ENCODE data around the gene PSG3.
"Not testable (repeated sequence)": the region's sequence is repeated elsewhere in the genome, so short reads cannot be mapped to it uniquely, and the experiment has no call there.

PSG3 gene

DNA sequence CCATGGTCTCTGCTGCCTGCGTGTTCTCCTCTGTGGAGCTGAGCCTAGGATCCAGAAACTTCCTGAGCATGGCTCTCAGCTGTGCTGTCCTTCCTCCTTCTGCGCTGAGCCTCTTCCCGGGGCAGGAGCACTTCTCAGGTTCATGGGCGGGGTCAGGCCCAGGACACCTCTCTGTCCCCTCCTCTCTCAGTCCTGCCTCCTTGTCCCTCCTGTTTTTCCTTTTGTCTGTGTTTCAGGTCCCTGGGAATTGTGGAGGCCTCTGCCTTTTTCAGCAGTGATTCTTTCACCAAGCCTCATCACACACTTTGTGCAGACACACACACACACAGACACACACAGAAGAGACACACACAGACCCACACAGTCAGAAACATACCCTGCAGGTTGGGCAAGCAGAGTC is at the start of gene PSG3:
PSG3 (minus strand) TSS at position 101 of the 400 bp plus-strand sequence; CDS start at position 4, 97 bp downstream.
- not testable (repeated sequence) for DNase-seq

GRCh38 chr19:42788766-42789165 is 48.5 kb upstream of the PSG3 start:
- DNase-seq = not testable (repeated sequence)

GRCh38 chr19:42787766-42788165 is 47.5 kb upstream of the PSG3 start:
- DNase-seq = not testable (repeated sequence)

DNA sequence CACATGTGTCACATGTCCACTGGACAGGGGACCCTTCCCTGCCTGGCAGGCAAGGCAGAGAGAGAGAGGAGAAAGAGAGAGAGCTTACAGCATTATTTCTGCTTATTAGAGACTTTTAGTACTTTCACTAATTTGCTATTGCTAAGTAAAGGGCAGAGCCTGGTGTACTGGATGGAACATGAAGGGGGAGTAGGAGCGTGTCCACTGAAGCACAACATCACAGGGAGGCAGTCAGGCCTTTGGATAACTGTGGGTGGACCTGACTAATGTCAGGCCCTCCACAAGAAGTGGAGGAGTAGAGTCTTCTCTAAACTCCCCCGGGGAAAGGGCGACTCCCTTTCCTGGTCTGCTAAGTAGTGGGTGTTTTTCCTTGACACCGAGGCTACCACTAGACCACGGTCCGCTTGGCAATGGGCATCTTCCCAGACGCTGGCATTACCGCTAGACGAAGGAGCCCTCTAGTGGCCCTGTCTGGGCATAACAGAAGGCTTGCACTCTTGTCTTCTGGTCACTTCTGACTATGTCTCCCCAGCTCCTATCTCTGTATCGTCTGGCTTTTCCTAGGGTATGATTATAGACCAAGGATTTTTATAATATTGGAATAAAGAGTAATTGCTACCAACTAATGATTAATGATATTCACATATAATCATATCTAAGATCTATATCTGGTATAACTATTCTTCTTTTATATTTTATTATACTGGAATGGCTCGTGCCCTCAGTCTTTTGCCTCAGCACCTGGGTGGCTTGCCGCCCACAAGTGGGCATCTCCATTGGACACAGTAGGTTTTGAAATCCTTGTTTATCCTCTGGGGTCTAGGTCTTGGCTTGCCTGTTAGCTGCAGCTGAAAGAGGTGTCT is 36.7 kb upstream of the PSG3 start:
- peak; percentile 56 to 64 for DNase-seq

DNA sequence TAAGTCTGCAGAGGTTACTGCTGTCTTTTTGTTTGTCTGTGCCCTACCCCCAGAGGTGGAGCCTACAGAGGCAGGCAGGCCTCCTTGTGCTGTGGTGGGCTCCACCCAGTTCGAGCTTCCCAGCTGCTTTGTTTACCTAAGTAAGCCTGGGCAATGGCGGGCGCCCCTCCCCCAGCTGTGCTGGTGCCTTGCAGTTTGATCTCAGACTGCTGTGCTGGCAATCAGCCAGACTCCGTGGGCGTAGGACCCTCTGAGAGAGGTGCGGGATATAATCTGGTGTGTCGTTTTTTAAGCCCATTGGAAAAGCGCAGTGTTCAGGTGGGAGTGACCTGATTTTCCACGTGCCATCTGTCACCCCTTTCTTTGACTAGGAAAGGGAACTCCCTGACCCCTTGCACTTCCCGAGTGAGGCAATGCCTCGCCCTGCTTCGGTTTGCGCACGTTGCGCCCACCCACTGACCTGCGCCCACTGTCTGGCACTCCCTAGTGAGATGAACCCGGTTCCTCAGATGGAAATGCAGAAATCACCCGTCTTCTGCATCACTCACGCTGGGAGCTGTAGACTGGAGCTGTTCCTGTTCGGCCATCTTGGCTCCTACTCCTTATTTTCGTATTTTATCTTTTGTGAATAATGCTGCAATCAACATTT is 34.4 kb upstream of the PSG3 start:
- not testable (repeated sequence) for DNase-seq

GRCh38 chr19:42767319-42767718 is 27.0 kb upstream of the PSG3 start:
- peak in 1 of 2 experiments; percentile 8 for DNase-seq

DNA sequence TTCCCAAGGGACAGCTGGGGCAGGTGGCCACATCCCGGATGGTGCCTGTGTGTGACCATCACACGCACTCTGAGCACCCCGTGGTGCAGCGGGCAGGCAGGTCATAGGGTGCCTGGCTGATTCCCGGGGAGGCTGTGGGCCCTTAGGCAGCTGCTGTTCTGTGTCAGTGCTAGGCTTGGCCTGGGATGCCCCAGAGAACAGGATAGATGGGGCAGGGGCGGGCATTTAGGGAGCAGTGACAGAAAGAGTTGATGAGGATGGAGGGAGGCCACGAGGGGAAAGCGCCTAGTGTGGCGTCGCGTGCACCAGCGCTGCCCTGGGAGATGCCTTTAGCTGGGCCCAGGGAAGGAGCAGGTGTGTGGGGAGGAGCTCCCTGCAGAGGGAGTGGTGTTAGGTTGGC is 26.6 kb upstream of the PSG3 start:
- not testable (repeated sequence) for DNase-seq

DNA sequence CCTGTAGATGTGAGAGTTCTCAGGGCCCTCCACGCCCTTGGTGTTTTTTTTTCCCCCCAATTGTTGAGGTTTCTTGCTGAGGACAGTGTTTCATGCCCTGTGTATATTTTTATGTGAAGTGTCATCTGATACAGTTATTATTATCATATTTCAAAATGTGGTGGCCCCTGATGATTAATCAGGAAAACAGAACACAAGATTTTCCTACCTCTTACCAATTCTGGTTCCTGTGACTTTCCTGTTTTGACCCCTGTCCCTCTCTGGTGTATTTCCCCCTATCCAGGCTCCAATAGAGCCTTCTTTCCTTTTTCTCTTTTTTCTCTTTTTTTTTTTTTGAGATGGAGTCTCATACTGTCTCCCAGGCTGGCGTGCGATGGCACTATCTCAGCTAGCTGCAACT is 24.6 kb upstream of the PSG3 start:
- no peak for DNase-seq

GRCh38 chr19:42762789-42763188 is 22.5 kb upstream of the PSG3 start:
- DNase-seq = no peak

GRCh38 chr19:42761924-42762295 is 21.6 kb upstream of the PSG3 start:
- not testable (repeated sequence) for DNase-seq

GRCh38 chr19:42760954-42761923 is 21.0 kb upstream of the PSG3 start:
- peak in 1 of 2 experiments; percentile 14 for DNase-seq

DNA sequence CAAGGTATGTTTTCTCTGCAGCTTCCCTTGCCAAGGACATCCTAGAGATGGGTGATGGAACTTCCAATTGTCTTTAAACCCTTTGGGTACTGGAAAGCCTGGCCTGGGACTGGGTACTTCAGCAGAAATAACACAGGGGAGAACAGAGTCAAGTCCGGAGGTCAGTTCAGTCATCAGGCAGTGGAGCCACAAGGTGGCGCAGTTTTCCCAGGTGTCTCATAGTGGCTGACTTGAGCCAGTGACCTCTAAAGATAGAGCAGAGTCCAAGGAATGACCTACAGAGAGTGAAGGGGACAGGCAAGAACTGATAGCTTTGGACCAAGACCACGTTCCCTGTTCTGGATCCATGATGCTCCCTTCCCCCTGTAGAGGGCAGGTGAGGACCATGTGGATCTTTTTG is 18.4 kb upstream of the PSG3 start:
- peak; percentile 15 to 28 for DNase-seq

DNA sequence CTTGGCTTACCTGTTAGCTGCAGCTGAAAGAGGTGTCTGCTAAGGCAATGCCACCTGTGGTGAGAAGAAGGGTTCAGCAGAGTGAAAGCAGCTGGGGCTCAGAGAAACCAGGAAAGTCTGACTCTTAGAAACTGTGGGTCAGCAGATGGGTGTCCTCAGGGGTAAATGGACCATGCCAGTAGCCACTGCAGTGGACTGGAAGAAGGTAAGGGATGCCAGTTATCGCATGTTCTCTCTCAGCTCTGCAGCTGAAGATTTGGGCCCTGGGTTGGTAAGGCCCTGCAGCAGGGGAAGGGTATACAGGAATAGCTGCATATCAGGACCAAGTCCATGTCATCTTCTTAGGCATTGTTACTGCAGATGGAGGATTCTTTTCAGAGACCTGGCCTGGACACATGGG is 12.0 kb upstream of the PSG3 start:
- DNase-seq = not testable (repeated sequence)

DNA sequence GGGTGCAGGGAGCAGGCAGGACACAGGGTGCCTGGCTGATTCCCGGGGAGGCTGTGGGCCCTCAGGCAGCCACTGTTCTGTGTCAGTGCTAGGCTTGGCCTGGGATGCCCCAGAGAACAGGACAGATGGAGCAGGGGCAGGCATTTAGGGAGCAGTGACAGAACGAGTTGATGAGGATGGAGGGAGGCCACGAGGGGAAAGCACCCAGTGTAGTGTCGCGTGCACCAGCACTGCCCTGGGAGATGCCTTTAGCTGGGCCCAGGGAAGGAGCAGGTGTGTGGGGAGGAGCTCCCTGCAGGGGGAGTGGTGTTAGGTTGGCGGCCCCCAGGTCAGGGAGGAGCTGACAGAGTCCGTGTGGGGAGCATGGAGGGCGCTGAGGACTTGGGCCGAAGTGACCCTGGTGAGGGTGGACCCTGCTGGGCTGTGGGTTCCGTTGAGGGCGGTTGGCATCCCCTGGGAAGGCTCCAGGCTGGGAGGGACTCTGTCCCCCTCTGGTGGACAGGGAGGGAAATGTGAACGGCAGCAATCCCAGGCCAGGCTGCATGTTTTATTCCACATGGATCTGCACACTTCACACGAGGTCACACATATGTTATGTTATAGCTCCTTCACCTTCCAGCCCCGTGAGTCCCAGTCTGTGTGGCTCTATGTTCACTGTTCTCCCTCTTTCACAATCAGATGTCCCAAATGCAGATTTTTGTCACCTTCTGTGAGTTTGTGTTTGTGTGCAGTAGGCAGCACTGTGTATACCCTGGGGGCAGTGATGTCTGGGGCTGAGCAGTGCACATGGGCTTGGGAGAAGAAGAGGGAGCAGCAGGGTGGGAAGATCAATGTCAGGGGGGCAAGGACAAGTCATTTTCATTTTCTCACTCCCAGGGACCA is 1.7 kb upstream of the PSG3 start:
- DNase-seq = peak; percentile 10 to 24

DNA sequence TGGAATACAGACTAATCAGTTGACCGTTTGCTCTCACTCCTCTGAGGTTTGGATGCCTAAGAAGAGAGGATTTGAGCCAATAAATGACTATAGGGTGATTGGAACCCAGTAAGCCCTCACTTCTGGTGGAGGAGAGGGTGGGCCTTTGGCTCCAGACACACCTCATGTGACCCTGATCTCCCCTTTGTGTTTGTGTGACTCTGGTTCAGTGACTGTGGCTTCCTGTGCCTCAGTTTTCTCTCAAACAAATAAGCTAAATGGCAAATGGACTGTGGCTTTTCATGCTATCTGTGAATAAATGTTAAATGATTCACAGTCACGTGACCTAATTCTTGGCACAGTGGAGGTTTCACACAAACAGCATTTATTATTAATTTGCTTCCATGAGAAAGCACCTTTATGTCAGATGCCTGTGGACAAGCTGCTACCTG is 2.7 kb downstream of the PSG3 start:
- not testable (repeated sequence) for DNase-seq

DNA sequence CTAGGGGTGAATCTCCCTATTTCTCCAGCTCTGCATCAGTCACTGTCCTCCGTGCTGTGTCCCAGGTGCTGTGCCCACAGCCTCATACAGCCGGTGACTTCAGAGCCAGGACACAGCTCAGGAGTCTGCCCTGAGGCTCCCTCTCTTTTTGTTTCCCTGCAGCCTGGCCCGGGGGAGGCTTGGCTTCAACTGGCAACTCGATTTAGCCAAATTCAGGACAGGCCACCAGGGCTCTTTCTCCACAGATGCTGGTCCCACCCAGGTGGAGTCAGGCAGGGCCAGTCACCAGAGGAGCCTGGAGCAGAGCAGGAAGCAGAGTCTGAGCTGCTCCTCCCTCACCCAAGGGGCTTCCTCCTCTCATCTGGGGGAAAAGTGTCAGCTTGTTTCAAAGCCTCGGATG is 11.9 kb downstream of the PSG3 start:
- DNase-seq = not testable (repeated sequence)

- not testable (repeated sequence) for DNase-seq
Observed at GRCh38 chr19:42714000-42714399, 26.3 kb downstream of the PSG3 start.

- not testable (repeated sequence) for DNase-seq
Observed at GRCh38 chr19:42712753-42713152, 27.5 kb downstream of the PSG3 start.

DNA sequence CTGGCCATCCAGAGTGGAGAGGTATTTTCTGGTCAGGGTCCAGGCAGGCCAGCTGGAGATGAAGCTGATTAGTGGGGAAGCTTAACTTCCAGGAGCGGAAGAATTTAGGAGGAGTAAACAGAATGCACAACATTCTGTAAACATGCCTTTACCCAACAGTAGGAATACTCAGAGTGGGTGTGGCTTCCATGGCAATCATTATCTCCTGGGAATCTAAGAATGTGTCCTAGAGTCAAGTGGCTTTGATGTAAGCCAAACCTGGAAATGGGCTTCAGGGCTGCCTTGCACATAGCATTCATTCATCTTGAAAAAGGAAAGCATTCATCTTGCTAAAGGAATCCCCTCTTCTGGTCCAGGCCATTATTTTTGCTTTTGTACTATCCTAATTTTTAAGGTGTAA is 29.3 kb downstream of the PSG3 start:
- DNase-seq = not testable (repeated sequence)

DNA sequence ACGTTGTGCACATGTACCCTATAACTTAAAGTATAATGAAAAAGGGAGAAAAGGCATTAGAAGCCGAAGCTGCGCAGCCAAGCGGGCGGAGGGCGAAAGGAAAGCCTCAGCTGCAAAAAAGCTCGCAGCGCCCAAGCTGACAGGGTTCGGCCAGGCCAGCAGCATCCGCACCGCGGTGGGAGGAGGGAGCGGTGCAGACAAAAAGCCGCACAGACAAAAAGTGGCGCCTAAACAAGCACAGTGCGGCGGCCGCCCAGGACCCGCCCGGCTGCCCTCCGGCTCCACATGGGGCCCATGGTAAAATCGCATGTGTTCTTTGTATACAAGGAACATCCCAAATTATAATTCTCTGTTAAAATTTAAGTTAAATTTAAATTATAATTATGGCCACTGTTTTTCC is 42.4 kb downstream of the PSG3 start:
- DNase-seq = no peak

- DNase-seq = no peak
Observed at GRCh38 chr19:42695811-42696503, 44.3 kb downstream of the PSG3 start.
